Stimulated activated naive CD4-positive, alpha-beta T cell treated with Interleukin-2 at 50 U/mL for 16 hours (primary cell): Measurements from ENCODE around the gene HSPA2.
"Not testable (repeated sequence)": the region's sequence is repeated elsewhere in the genome, so short reads cannot be mapped to it uniquely, and the experiment has no call there.

Source experiments
- DNase-seq: peaks from one replicate; lab custom pipeline; 2025; lab: John Stamatoyannopoulos, UW

The HSPA2 gene

GRCh38 chr14:64562436-64562835 is 21.9 kb downstream of the HSPA2 start:
- DNase-seq, result no peak

GRCh38 chr14:64563696-64564095 is 23.2 kb downstream of the HSPA2 start:
- no peak for DNase-seq

GRCh38 chr14:64566651-64567122 is 26.1 kb downstream of the HSPA2 start:
- no peak for DNase-seq

- DNase-seq, result no peak
Observed at GRCh38 chr14:64569138-64569631, 28.6 kb downstream of the HSPA2 start.

GRCh38 chr14:64569646-64570045 is 29.1 kb downstream of the HSPA2 start:
- DNase-seq, result not testable (repeated sequence)

GRCh38 chr14:64572386-64573104 is 32.0 kb downstream of the HSPA2 start:
- no peak for DNase-seq

- DNase-seq, result no peak
Observed at GRCh38 chr14:64573109-64573508, 32.6 kb downstream of the HSPA2 start.

- no peak for DNase-seq
Observed at GRCh38 chr14:64574371-64575107, 34.0 kb downstream of the HSPA2 start.

- no peak for DNase-seq
Observed at GRCh38 chr14:64577211-64577610, 36.7 kb downstream of the HSPA2 start.

GRCh38 chr14:64580467-64580866 is 39.9 kb downstream of the HSPA2 start:
- no peak for DNase-seq

- DNase-seq, result no peak
Observed at GRCh38 chr14:64581363-64581762, 40.8 kb downstream of the HSPA2 start.

GRCh38 chr14:64581817-64582216 is 41.3 kb downstream of the HSPA2 start:
- no peak for DNase-seq

- DNase-seq, result no peak
Observed at GRCh38 chr14:64584190-64584589, 43.6 kb downstream of the HSPA2 start.

- DNase-seq, result no peak
Observed at GRCh38 chr14:64591809-64592208, 51.3 kb downstream of the HSPA2 start.
